Gastroesophageal sphincter (tissue), 4 donors: Measurements from ENCODE around the gene ARPIN. TPM values are rescaled to one million over a fixed set of nuclear protein-coding genes. Genes with fewer than 3 reads are reported as not detected.
"Not testable (repeated sequence)": the region's sequence is repeated elsewhere in the genome, so short reads cannot be mapped to it uniquely, and the experiment has no call there.

ENCODE experiments used
- ATAC-seq: fragments of 150-250 bp; one replicate; pipeline ENCODE4 v1.9.1; 2016; ENCODE audit warnings: mild to moderate bottlenecking, moderate library complexity
- H3K27ac ChIP-seq, 4 donors: fragments of 200-600 bp; sonication (generic) in 3 of 4; 1 replicate in 3 of 4; 2 replicates in 1 of 4; pipeline ENCODE4 v1.5.1; 2016 to 2019
- H3K27me3 ChIP-seq: fragments of 200-600 bp; sonication (generic); one replicate; pipeline ENCODE4 v1.5.1; 2019
- H3K36me3 ChIP-seq, 2 donors: fragments of 200-600 bp; sonication (generic); one replicate each; pipeline ENCODE4 v1.5.1; 2019; ENCODE audit warnings: control low read depth in 1 of 2
- H3K4me1 ChIP-seq, 3 donors: fragments of 200-600 bp; sonication (generic); 1 replicate in 2 of 3; 2 replicates in 1 of 3; pipeline ENCODE4 v1.5.1; 2016 to 2019; ENCODE audit warnings: control low read depth in 2 of 3
- H3K4me3 ChIP-seq, 2 donors: fragments of 200-600 bp; sonication (generic); one replicate each; pipeline ENCODE4 v1.5.1; 2019; ENCODE audit warnings: mild to moderate bottlenecking in 1 of 2, moderate library complexity in 1 of 2
- H3K9me3 ChIP-seq, 3 donors: fragments of 200-600 bp; sonication (generic); one replicate each; pipeline ENCODE4 v1.5.1; 2017 to 2019; ENCODE audit warnings: control low read depth in 2 of 3
- CTCF ChIP-seq, 4 experiments: fragments of 200-600 bp in 2 of 4; fragments of 450-650 bp in 2 of 4; sonication (generic) in 1 of 4; IDR thresholded peaks; one replicate each; pipeline ENCODE4 v1.5.1; 2017 to 2019; ENCODE audit warnings: antibody characterized with exemption in 4 of 4, mild to moderate bottlenecking in 2 of 4, moderate library complexity in 2 of 4
- EP300 ChIP-seq: sonication (generic); formaldehyde crosslinking; IDR thresholded peaks from one replicate; pipeline ENCODE4 v1.6.1; 2017; ENCODE audit warnings: antibody characterized with exemption, mild to moderate bottlenecking
- POLR2A ChIP-seq, 2 donors: fragments of 450-650 bp; IDR thresholded peaks; one replicate each; pipeline ENCODE4 v1.6.1; 2017; ENCODE audit warnings: antibody characterized with exemption in 2 of 2, mild to moderate bottlenecking in 2 of 2, moderate library complexity in 1 of 2
- POLR2AphosphoS5 ChIP-seq: sonication (generic); formaldehyde crosslinking; IDR thresholded peaks from one replicate; pipeline ENCODE4 v1.6.1; 2017; ENCODE audit warnings: antibody characterized with exemption
- WGBS, 2 donors: methylation state at CpG; one replicate each; pipeline ENCODE4 v1.1.5; 2018; ENCODE audit warnings: low coverage in 1 of 2; 5-methylcytosine and 5-hydroxymethylcytosine counted together
- total RNA-seq, 4 donors: library from RNA; depleted of rRNA; stranded (reverse); fragments of >200 nt; gene quantifications; one replicate each; pipeline ENCODE4 v1.1.0, GENCODE V29; 2016

Gene ARPIN
- total RNA-seq, 4 donors from 2014 or later = 20.9 to 25.4 (median 24.3) TPM

- TF ChIP-seq CTCF (IDR thresholded peaks at IDR 0.05) (no peak), POLR2A (IDR thresholded peaks at IDR 0.05) (no peak)
- no peak for ATAC-seq
- H3K36me3 ChIP-seq = peaks cover 0 to 54% of the 10 kb centered on the region in 2 donors
- H3K27ac ChIP-seq = no peak overlapping the region
- H3K27me3 ChIP-seq = no peaks in the 10 kb centered on the region
- H3K4me3 ChIP-seq = no peak overlapping the region
- peaks cover 0 to 8% (median 0%) of the 10 kb centered on the region in 3 donors for H3K4me1 ChIP-seq
- whole genome bisulfite sequencing, 2 donors = 83 to 86% methylated on average over 3 to 4 of the region's 4 CpGs
- H3K9me3 ChIP-seq = no peaks in the 10 kb centered on the region
Measured at GRCh38 chr15:89870688-89871288, 42.0 kb downstream of the ARPIN start.

GRCh38 chr15:89870006-89870405 lies 42.7 kb downstream of the ARPIN start:
- no peaks in the 10 kb centered on the region for H3K27me3 ChIP-seq
- WGBS, 2 donors = 83 to 100% methylated on average over 4 of the region's 5 CpGs
- peaks cover 0 to 53% of the 10 kb centered on the region in 2 donors for H3K36me3 ChIP-seq
- no peak overlapping the region for H3K27ac ChIP-seq
- no peak for ATAC-seq
- H3K4me3 ChIP-seq = no peak overlapping the region
- TF ChIP-seq EP300 (no peak), CTCF (IDR thresholded peaks at IDR 0.05) (no peak), POLR2AphosphoS5 (no peak), POLR2A (IDR thresholded peaks at IDR 0.05) (no peak)
- no peaks in the 10 kb centered on the region for H3K9me3 ChIP-seq
- peaks cover 0 to 8% (median 0%) of the 10 kb centered on the region in 3 donors for H3K4me1 ChIP-seq

GRCh38 chr15:89869490-89869889 lies 43.3 kb downstream of the ARPIN start:
- ATAC-seq, H3K27me3 ChIP-seq, H3K9me3 ChIP-seq, H3K4me1 ChIP-seq, H3K27ac ChIP-seq, H3K4me3 ChIP-seq: not testable (repeated sequence)
- WGBS, 2 donors = 100% methylated on average over 1 of the region's 9 CpGs
- peaks cover 0 to 58% of the 10 kb centered on the region in 2 donors for H3K36me3 ChIP-seq

- H3K36me3 ChIP-seq = peaks cover 0 to 65% of the 10 kb centered on the region in 2 donors
- WGBS, 2 donors = 39 to 56% methylated on average over 3 of the region's 3 CpGs
- no peak for ATAC-seq
- no peak overlapping the region for H3K27ac ChIP-seq
- no peak overlapping the region for H3K4me3 ChIP-seq
- H3K27me3 ChIP-seq = no peaks in the 10 kb centered on the region
- TF ChIP-seq POLR2A (IDR thresholded peaks at IDR 0.05) = no peak
- TF ChIP-seq CTCF (IDR thresholded peaks at IDR 0.05) = no peak
- TF ChIP-seq EP300 = no peak
- no peak for TF ChIP-seq POLR2AphosphoS5
- H3K9me3 ChIP-seq = no peaks in the 10 kb centered on the region
- H3K4me1 ChIP-seq = no peaks in the 10 kb centered on the region
Measured at GRCh38 chr15:89864958-89865739, 47.6 kb downstream of the ARPIN start.

GRCh38 chr15:89863918-89864317 lies 48.8 kb downstream of the ARPIN start:
- Histone ChIP-seq H3K4me1 (no peaks in the 10 kb centered on the region), H3K36me3 (peaks cover 0 to 67% of the 10 kb centered on the region in 2 donors), H3K9me3 (no peaks in the 10 kb centered on the region), H3K27ac (no peak overlapping the region), H3K4me3 (no peak overlapping the region), H3K27me3 (no peaks in the 10 kb centered on the region)
- TF ChIP-seq POLR2A (IDR thresholded peaks at IDR 0.05) (no peak), CTCF (IDR thresholded peaks at IDR 0.05) (no peak), EP300 (no peak), POLR2AphosphoS5 (no peak)
- no peak for ATAC-seq
